ENCODE results near the gene SDSL.
A peak's percentile ranks its signal among the peaks of the same experiment; 100 is the strongest.

The SDSL gene, protein sequence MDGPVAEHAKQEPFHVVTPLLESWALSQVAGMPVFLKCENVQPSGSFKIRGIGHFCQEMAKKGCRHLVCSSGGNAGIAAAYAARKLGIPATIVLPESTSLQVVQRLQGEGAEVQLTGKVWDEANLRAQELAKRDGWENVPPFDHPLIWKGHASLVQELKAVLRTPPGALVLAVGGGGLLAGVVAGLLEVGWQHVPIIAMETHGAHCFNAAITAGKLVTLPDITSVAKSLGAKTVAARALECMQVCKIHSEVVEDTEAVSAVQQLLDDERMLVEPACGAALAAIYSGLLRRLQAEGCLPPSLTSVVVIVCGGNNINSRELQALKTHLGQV
- total RNA-seq, result 0 to 0.12 (median 0) reads per million in 9 experiments

- ATAC-seq (replicated peaks) (peak; percentile 45), DNase-seq (peak in 1 of 3 experiments; percentile 6)
- H3K9me3 Mint-ChIP-seq, result no peaks in the 10 kb centered on the region
- H3K4me3 Mint-ChIP-seq, result peak within 1 kb of the TSS; percentile 15 to 92
- peaks cover 17 to 59% of the 10 kb centered on the region in 2 donors for H3K27me3 Mint-ChIP-seq
- H3K27ac Mint-ChIP-seq, result peak within 1 kb of the TSS in 1 of 2 donors; percentile 94
- peaks cover 6 to 7% of the 10 kb centered on the region in 2 donors for H3K4me1 Mint-ChIP-seq (ENCODE audit: low read depth in 2 of 2)
- no peaks in the 10 kb centered on the region for H3K36me3 Mint-ChIP-seq (ENCODE audit: insufficient read depth)
Observed at GRCh38 chr12:113422030-113422885, at the start of gene SDSL. SDSL (plus strand) TSS chr12:113422380; CDS start chr12:113427983, 5,603 bp downstream.

GRCh38 chr12:113373440-113373839 lies 48.7 kb upstream of the SDSL start:
- H3K4me3 Mint-ChIP-seq, result no peak overlapping the region
- H3K36me3 Mint-ChIP-seq (ENCODE audit: insufficient read depth), result peaks cover 12% of the 10 kb centered on the region
- H3K27ac Mint-ChIP-seq, result no peak overlapping the region
- H3K9me3 Mint-ChIP-seq, result no peaks in the 10 kb centered on the region
- no peaks in the 10 kb centered on the region for H3K27me3 Mint-ChIP-seq
- DNase-seq, result no peak
- peaks cover 3 to 6% of the 10 kb centered on the region in 2 donors for H3K4me1 Mint-ChIP-seq (ENCODE audit: low read depth in 2 of 2)
- no peak for ATAC-seq (replicated peaks)

DNA sequence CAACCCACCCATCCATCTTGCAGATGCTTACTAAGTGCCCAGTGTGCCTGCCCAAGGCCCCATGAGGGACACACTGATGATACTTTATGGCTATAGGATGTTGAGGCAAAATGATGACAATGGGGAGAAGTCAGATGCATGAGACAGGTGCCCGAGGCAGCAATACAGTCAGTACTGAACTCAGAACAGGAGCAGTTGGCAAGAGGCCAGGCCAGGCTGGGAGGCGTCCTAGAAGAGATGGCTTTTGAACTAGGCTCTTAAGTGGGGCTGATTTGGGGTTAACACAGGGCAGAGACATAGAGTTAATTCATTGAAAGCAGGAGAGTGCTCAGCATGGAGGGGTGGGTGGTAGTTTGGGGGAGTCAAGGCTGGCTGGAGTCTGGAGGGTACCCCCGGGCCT lies 48.2 kb upstream of the SDSL start:
- Mint-ChIP-seq H3K27ac (no peak overlapping the region), H3K4me3 (no peak overlapping the region)
- ATAC-seq (replicated peaks), result no peak

GRCh38 chr12:113374823-113375428 lies 47.3 kb upstream of the SDSL start:
- Mint-ChIP-seq H3K4me3 (no peak overlapping the region), H3K4me1 (ENCODE audit: low read depth in 2 of 2) (peaks cover 0 to 3% of the 10 kb centered on the region in 2 donors), H3K27me3 (no peaks in the 10 kb centered on the region), H3K9me3 (no peaks in the 10 kb centered on the region), H3K27ac (peak overlapping the region in 1 of 2 donors; percentile 32), H3K36me3 (ENCODE audit: insufficient read depth) (peaks cover 18% of the 10 kb centered on the region)
- DNase-seq, result no peak
- ATAC-seq (replicated peaks), result no peak

More for the DNA sequence above, 48.2 kb upstream of the SDSL start:
- H3K36me3 Mint-ChIP-seq (ENCODE audit: insufficient read depth), result peaks cover 12% of the 10 kb centered on the region
- peaks cover 0 to 3% of the 10 kb centered on the region in 2 donors for H3K4me1 Mint-ChIP-seq (ENCODE audit: low read depth in 2 of 2)
- DNase-seq, result no peak
- H3K27me3 Mint-ChIP-seq, result no peaks in the 10 kb centered on the region
- H3K9me3 Mint-ChIP-seq, result no peaks in the 10 kb centered on the region

- H3K4me3 Mint-ChIP-seq, result no peak overlapping the region
- ATAC-seq (replicated peaks), result no peak
Observed at GRCh38 chr12:113378291-113378690, 43.9 kb upstream of the SDSL start.

DNA sequence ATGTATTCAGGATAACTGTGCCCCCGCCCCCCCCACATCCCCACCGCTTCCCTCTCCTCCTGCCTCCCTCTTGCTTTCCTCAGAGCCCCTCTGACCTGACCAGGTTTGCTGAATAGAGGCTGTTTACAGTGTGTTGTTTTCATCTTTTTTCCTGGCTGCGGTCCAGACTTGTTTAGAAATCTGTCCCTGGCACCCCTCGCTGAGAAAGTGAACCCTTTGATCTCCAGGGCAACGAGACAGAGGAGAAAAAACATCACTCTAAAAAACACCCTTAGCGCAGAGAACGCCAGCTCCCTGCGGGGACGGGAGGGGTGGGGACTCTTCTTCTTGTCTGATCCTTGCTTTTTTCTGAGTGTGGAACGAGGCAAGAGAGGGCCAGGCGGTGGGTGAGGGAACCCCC lies 41.0 kb upstream of the SDSL start:
- peaks cover 26% of the 10 kb centered on the region for H3K36me3 Mint-ChIP-seq (ENCODE audit: insufficient read depth)
- H3K9me3 Mint-ChIP-seq, result no peaks in the 10 kb centered on the region
- no peak overlapping the region for H3K4me3 Mint-ChIP-seq
- ATAC-seq (replicated peaks) (no peak), DNase-seq (no peak)
- H3K27me3 Mint-ChIP-seq, result no peaks in the 10 kb centered on the region
- no peak overlapping the region for H3K27ac Mint-ChIP-seq
- H3K4me1 Mint-ChIP-seq (ENCODE audit: low read depth in 2 of 2), result no peaks in the 10 kb centered on the region

More at GRCh38 chr12:113378291-113378690, 43.9 kb upstream of the SDSL start:
- Mint-ChIP-seq H3K36me3 (ENCODE audit: insufficient read depth) (peaks cover 25% of the 10 kb centered on the region), H3K9me3 (no peaks in the 10 kb centered on the region), H3K27ac (no peak overlapping the region), H3K27me3 (no peaks in the 10 kb centered on the region), H3K4me1 (ENCODE audit: low read depth in 2 of 2) (no peaks in the 10 kb centered on the region)
- DNase-seq, result no peak

- Mint-ChIP-seq H3K27me3 (no peaks in the 10 kb centered on the region), H3K4me1 (ENCODE audit: low read depth in 2 of 2) (no peaks in the 10 kb centered on the region), H3K9me3 (no peaks in the 10 kb centered on the region), H3K4me3 (no peak overlapping the region), H3K36me3 (ENCODE audit: insufficient read depth) (peaks cover 25% of the 10 kb centered on the region), H3K27ac (no peak overlapping the region)
- DNase-seq (no peak), ATAC-seq (replicated peaks) (no peak)
Observed at GRCh38 chr12:113382206-113382605, 40.0 kb upstream of the SDSL start.

- Mint-ChIP-seq H3K36me3 (ENCODE audit: insufficient read depth) (peaks cover 22% of the 10 kb centered on the region), H3K4me3 (no peak overlapping the region), H3K27me3 (no peaks in the 10 kb centered on the region), H3K9me3 (no peaks in the 10 kb centered on the region), H3K27ac (peak overlapping the region in 1 of 2 donors; percentile 85), H3K4me1 (ENCODE audit: low read depth in 2 of 2) (no peaks in the 10 kb centered on the region)
- no peak for ATAC-seq (replicated peaks)
- DNase-seq, result no peak
Observed at GRCh38 chr12:113384778-113385177, 37.4 kb upstream of the SDSL start.

DNA sequence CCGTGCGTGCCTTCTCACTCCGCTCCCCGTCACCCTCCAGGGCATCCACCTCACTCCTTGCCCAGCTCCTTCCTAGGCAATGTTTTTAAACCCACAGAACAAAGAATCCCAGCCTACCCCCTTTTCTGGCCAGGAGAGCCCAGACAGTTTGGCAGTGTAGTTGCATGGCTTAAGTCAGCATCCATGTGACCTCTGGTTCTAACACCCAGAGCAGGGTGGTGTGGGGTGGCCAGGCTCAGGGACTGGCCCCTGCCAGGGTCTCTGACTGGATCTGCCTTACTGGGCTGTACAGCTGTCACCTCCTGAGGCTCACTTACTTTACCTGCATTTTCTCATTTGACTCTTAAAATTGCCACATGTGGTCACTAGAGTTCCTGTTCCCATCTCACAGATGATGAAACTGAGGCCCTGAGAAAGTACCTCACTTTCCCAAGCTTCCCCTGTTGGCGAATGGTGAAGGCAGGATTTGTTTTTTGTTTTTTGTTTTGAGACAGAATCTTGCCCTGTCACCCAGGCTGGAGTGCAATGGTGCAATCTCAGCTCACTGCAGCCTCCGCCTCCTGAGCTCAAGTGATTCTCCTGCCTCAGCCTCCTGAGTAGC lies 36.8 kb upstream of the SDSL start:
- peaks cover 17% of the 10 kb centered on the region for H3K36me3 Mint-ChIP-seq (ENCODE audit: insufficient read depth)
- no peaks in the 10 kb centered on the region for H3K4me1 Mint-ChIP-seq (ENCODE audit: low read depth in 2 of 2)
- H3K4me3 Mint-ChIP-seq, result no peak overlapping the region
- no peaks in the 10 kb centered on the region for H3K27me3 Mint-ChIP-seq
- no peaks in the 10 kb centered on the region for H3K9me3 Mint-ChIP-seq
- DNase-seq, result no peak
- peak overlapping the region in 1 of 2 donors; percentile 85 for H3K27ac Mint-ChIP-seq
- no peak for ATAC-seq (replicated peaks)

DNA sequence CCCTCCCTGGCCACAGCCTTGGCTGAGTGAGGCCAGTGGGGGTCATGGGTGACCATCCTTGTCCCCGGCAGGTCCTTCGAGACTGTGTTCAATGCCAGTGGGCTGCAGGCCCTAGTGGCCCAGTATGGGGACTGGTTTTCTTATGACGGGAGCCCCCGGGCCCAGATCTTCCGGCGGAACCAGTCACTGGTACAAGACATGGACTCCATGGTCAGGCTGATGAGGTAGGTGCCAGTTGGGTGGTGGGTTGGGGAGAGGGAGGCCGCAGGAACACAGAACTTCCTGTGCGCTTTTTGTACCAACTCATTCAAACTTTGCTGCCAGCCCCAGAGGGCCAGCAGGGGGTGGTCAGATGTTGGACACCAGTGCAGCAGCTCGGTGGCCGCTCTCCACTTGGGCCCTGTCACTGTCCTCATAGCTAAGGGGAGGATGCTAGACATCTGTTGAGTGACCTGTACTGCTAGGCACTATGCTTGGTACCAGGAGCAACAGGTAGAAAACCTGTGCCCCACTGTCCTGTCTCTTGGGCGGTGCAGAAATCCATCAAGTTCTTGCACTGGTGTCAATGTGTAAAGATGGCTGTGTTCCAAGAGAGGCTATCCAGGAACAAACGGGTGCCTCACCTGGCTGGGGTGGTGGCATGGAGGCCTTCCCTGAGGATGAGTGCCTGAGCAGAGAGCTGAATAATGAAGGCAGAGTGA lies 35.2 kb upstream of the SDSL start:
- Mint-ChIP-seq H3K4me3 (no peak overlapping the region), H3K36me3 (ENCODE audit: insufficient read depth) (peaks cover 11% of the 10 kb centered on the region)

DNA sequence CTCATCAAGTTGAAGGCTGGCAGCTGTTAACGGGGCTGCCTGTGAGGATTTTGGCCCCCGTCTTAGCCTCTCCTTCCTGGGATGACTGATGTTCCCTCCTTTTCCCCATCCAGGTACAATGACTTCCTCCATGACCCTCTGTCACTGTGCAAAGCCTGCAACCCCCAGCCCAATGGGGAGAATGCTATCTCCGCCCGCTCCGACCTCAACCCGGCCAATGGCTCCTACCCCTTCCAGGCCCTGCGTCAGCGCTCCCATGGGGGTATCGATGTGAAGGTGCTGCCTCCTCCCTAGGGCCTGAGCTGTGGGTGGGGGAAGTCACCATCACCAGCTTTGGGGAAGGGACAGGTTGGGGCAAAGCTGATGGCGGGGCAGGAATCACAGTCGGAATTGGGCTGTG lies 34.5 kb upstream of the SDSL start:
- no peaks in the 10 kb centered on the region for H3K4me1 Mint-ChIP-seq (ENCODE audit: low read depth in 2 of 2)
- no peak for DNase-seq
- ATAC-seq (replicated peaks), result no peak
- H3K27ac Mint-ChIP-seq, result no peak overlapping the region
- H3K27me3 Mint-ChIP-seq, result no peaks in the 10 kb centered on the region
- H3K36me3 Mint-ChIP-seq (ENCODE audit: insufficient read depth), result peaks cover 11% of the 10 kb centered on the region
- H3K9me3 Mint-ChIP-seq, result no peaks in the 10 kb centered on the region
- no peak overlapping the region for H3K4me3 Mint-ChIP-seq

More for the DNA sequence above, 35.2 kb upstream of the SDSL start:
- H3K27ac Mint-ChIP-seq, result no peak overlapping the region
- no peaks in the 10 kb centered on the region for H3K9me3 Mint-ChIP-seq
- no peaks in the 10 kb centered on the region for H3K27me3 Mint-ChIP-seq
- ATAC-seq (replicated peaks) (no peak), DNase-seq (no peak)
- no peaks in the 10 kb centered on the region for H3K4me1 Mint-ChIP-seq (ENCODE audit: low read depth in 2 of 2)

DNA sequence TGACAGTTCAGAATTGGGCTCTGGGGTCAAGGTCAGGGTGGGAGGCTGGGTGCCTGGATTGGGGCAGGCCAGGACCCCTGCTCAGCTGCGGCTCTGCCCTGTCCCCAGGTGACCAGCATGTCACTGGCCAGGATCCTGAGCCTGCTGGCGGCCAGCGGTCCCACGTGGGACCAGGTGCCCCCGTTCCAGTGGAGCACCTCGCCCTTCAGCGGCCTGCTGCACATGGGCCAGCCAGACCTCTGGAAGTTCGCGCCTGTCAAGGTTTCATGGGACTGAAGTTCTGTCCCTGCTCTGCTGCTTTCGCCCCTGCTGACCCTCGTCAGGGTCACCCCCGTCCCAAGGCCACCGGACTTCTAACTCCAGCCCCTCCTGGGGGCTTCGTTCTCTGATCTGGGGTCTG lies 33.8 kb upstream of the SDSL start:
- Mint-ChIP-seq H3K4me1 (ENCODE audit: low read depth in 2 of 2) (no peaks in the 10 kb centered on the region), H3K9me3 (no peaks in the 10 kb centered on the region), H3K4me3 (no peak overlapping the region), H3K36me3 (ENCODE audit: insufficient read depth) (peaks cover 11% of the 10 kb centered on the region), H3K27ac (peak overlapping the region in 1 of 2 donors; percentile 10), H3K27me3 (no peaks in the 10 kb centered on the region)
- DNase-seq (no peak), ATAC-seq (replicated peaks) (no peak)
